Measurements from ENCODE around the gene SERPINB6. TPM values are rescaled to one million over a fixed set of nuclear protein-coding genes. Genes with fewer than 3 reads are reported as not detected.

Gene SERPINB6
- total and polyA plus RNA-seq, 9 of the 15 experiments (the other 6 are each of a cell fraction or from before 2014, with no cell fraction given), result 86.6 to 211 (median 143) TPM

- ChIA-PET CTCF (ENCODE audit: low intra/inter-chr PET ratio) (no interaction called here), POLR2A (no interaction called here)
- FAIRE-seq (no peak), ATAC-seq (no peak), DNase-seq (ENCODE audit: extremely low read depth in 1 of 4, low spot score in 3 of 4) (peak in 1 of 4 experiments; percentile 65)
- no peaks in the 10 kb centered on the region for H4K20me1 ChIP-seq (replicated peaks; ENCODE audit: control insufficient read depth, insufficient read depth, low read length)
- H3K27ac ChIP-seq (ENCODE audit: extremely low read depth, low read depth, low read length), result no peak overlapping the region
- no peaks in the 10 kb centered on the region for H3K27me3 ChIP-seq (ENCODE audit: control insufficient read depth in 2 of 2, insufficient read depth in 2 of 2, low read length in 2 of 2)
- H3K9ac ChIP-seq (ENCODE audit: insufficient read depth in 1 of 2, low read depth in 2 of 2, low read length in 2 of 2), result 0 out of 4 replicates have a peak overlapping the region, but pooled peaks of 1 of the 2 experiments have one; percentile 15
- in situ Hi-C loops (cut with MboI), result no loop called here
- H3K4me3 ChIP-seq, result no peak overlapping the region
- no peak overlapping the region for H3K4me2 ChIP-seq (ENCODE audit: insufficient read depth, low read length)
- no peak overlapping the region for H2AFZ ChIP-seq (ENCODE audit: low read depth, low read length)
- H3K36me3 ChIP-seq (ENCODE audit: control insufficient read depth, insufficient read depth, low read length), result no peaks in the 10 kb centered on the region
- no peaks in the 10 kb centered on the region for H3K79me2 ChIP-seq (ENCODE audit: control insufficient read depth, insufficient read depth, low read length)
- WGBS (ENCODE audit: insufficient coverage, low coverage, missing lambda C conversion rate), result 15% methylated on average over 4 of the region's 4 CpGs
- H3K9me1 ChIP-seq (ENCODE audit: control insufficient read depth, insufficient read depth, low read length), result no peaks in the 10 kb centered on the region
- TF ChIP-seq HMBOX1 (IDR thresholded peaks at IDR 0.05) (0 out of 2 replicates have a peak, but pooled peaks have one; percentile 16), CTBP1 (IDR thresholded peaks at IDR 0.05; ENCODE audit: borderline replicate concordance) (peak; percentile 49; the same call in 1 of the 2 replicates), NR2C1 (IDR thresholded peaks at IDR 0.05) (no peak), NR2C1 (tag; IDR thresholded peaks at IDR 0.05) (peak; percentile 54), KAT7 (CRISPR knock-in tag; IDR thresholded peaks at IDR 0.05; ENCODE audit: borderline replicate concordance) (no peak), ZMIZ1 (IDR thresholded peaks at IDR 0.05; ENCODE audit: low read depth in 2 of 2, low read length in 2 of 2) (no peak), SPI1 (IDR thresholded peaks at IDR 0.05; ENCODE audit: borderline replicate concordance, low read depth, low read length) (peak; percentile 72; the same call in 1 of the 2 replicates), JUN (IDR thresholded peaks at IDR 0.05; ENCODE audit: borderline replicate concordance, low read depth, low read length) (0 out of 2 replicates have a peak, but pooled peaks have one; percentile 5), JUN (CRISPR knock-in tag; IDR thresholded peaks at IDR 0.05; ENCODE audit: borderline replicate concordance) (no peak), NCOA4 (IDR thresholded peaks at IDR 0.05; ENCODE audit: partially characterized antibody) (no peak), SMARCE1 (IDR thresholded peaks at IDR 0.05) (0 out of 2 replicates have a peak, but pooled peaks have one; percentile 15), PHF20 (IDR thresholded peaks at IDR 0.05; ENCODE audit: partially characterized antibody) (peak; percentile 8), ZFPM2 (CRISPR knock-in tag; IDR thresholded peaks at IDR 0.05) (no peak), NR2C2 (CRISPR knock-in tag; IDR thresholded peaks at IDR 0.05) (no peak), NR2C2 (tag; IDR thresholded peaks at IDR 0.05) (peak; percentile 63; the same call in 1 of the 2 replicates), DPF2 (IDR thresholded peaks at IDR 0.05) (0 out of 2 replicates have a peak, but pooled peaks have one; percentile 11), RHOXF2B (CRISPR knock-in tag; conservative IDR thresholded peaks at IDR 0.05) (no peak)
- intact Hi-C loops (cut with micrococcal nuclease), result no loop called here
- no TSS peak for BruUV-seq (replicated peaks)
- H3K4me1 ChIP-seq (replicated peaks in 1 of 2; ENCODE audit: control insufficient read depth in 2 of 2, insufficient read depth in 2 of 2, low read length in 2 of 2), result peaks cover 47 to 86% of the 10 kb centered on the region in 2 experiments
- no peaks in the 10 kb centered on the region for H3K9me3 ChIP-seq (replicated peaks; ENCODE audit: control insufficient read depth, insufficient read depth, low read depth, low read length)
These were observed 11.2 kb upstream of the SERPINB6 start for GRCh38 chr6:2982426-2983117.

Measured in K562 (cell line).